HCT116 (cell line): Measurements from ENCODE around the gene CNTNAP2. TPM values are rescaled to one million over a fixed set of nuclear protein-coding genes. Genes with fewer than 3 reads are reported as not detected.

Source experiments
- ATAC-seq: fragments of 200-7000 bp; cut with Tn5 transposase; 2 replicates; pipeline ENCODE4 v1.9.1; 2020; ENCODE audit warnings: mild to moderate bottlenecking, moderate library complexity
- BruUV-seq: library from RNA; stranded (reverse); fragments of 400-500 nt; replicated peaks from 2 replicates; lab custom pipeline; 2021; lab: Mats Ljungman, UMichigan
- CTCF ChIA-PET: fragments of 300-600 bp; sonication (Branson Sonifier 250); formaldehyde crosslinking; loops from one replicate; lab custom pipeline; 2021; ENCODE audit warnings: antibody characterized with exemption; lab: Charles Lee
- POLR2A ChIA-PET: fragments of 300-600, 350-600 bp; sonication (Branson Sonifier 250); formaldehyde crosslinking; loops from one replicate; lab custom pipeline; 2021; ENCODE audit warnings: antibody characterized with exemption; lab: Charles Lee
- RAD21 ChIA-PET, 2 experiments: fragments of 300-600 bp; sonication (Branson Sonifier 250); formaldehyde crosslinking; loops; one replicate each; lab custom pipeline; 2023; ENCODE audit warnings: low total read pairs in 2 of 2; ENCODE audit not compliant: uncharacterized antibody in 2 of 2, unreplicated experiment in 2 of 2, low non-redundant PET in 1 of 2; lab: Charles Lee
- DNase-seq: peaks from one replicate; pipeline ENCODE4 v3.0.0-alpha.2; 2010; ENCODE audit warnings: low read depth, low spot score
- H2AFZ ChIP-seq: fragments of 200-600 bp; shearing (Covaris generic), sonication (generic); 2 replicates; pipeline ENCODE4 v1.6.1; 2017; ENCODE audit warnings: low read depth, mixed run types, mixed read lengths, antibody characterized with exemption, low read length; ENCODE audit not compliant: poor library complexity, severe bottlenecking
- H3K27ac ChIP-seq: 2 replicates; pipeline ENCODE4 v1.5.1; 2012; ENCODE audit warnings: low read depth, low read length
- H3K27me3 ChIP-seq: fragments of 200-600 bp; sonication (generic); 2 replicates; pipeline ENCODE4 v1.6.1; 2016; ENCODE audit warnings: mixed run types, low read length, mixed read lengths; ENCODE audit not compliant: insufficient read depth
- H3K36me3 ChIP-seq, 2 experiments: fragments of 200-500 bp in 1 of 2; fragments of 200-600 bp in 1 of 2; sonication (Bioruptor generic) in 1 of 2; sonication (generic) in 1 of 2; 2 replicates each; pipeline versions ENCODE4 v1.5.1 to v1.6.1; 2014 to 2016; ENCODE audit warnings: low read length in 2 of 2, inconsistent platforms in 1 of 2, mixed read lengths in 1 of 2, mixed run types in 1 of 2; ENCODE audit not compliant: insufficient read depth in 2 of 2, control insufficient read depth in 1 of 2
- H3K4me1 ChIP-seq, 2 experiments: fragments of 200-600 bp in 1 of 2; sonication (generic) in 1 of 2; 2 replicates each; pipeline versions ENCODE4 v1.5.1 to v1.6.1; 2012 to 2017; ENCODE audit warnings: low read length in 2 of 2, inconsistent platforms in 1 of 2, mild to moderate bottlenecking in 1 of 2, mixed read lengths in 1 of 2, mixed run types in 1 of 2, moderate library complexity in 1 of 2; ENCODE audit not compliant: insufficient read depth in 2 of 2, control insufficient read depth in 1 of 2
- H3K4me2 ChIP-seq: fragments of 200-600 bp; sonication (generic); 2 replicates; pipeline ENCODE4 v1.6.1; 2017; ENCODE audit warnings: mixed run types, low read length, mixed read lengths
- H3K4me3 ChIP-seq, 2 experiments: fragments of 200-600 bp in 1 of 2; sonication (generic) in 1 of 2; replicated peaks in 1 of 2; 2 replicates each; pipeline ENCODE4 v1.5.1; 2011 to 2016; ENCODE audit warnings: low read length in 2 of 2, control low read depth in 1 of 2, low read depth in 1 of 2, mild to moderate bottlenecking in 1 of 2, mixed read lengths in 1 of 2, mixed run types in 1 of 2
- H3K79me2 ChIP-seq: fragments of 200-600 bp; sonication (generic); 2 replicates; pipeline ENCODE4 v1.6.1; 2017; ENCODE audit warnings: mild to moderate bottlenecking, mixed run types, low read length, moderate library complexity, mixed read lengths; ENCODE audit not compliant: insufficient read depth
- H3K9ac ChIP-seq: fragments of 200-600 bp; sonication (generic); 2 replicates; pipeline ENCODE4 v1.6.1; 2016; ENCODE audit warnings: low read length, mixed read lengths
- H3K9me2 ChIP-seq: fragments of 200-600 bp; sonication (generic), shearing (Covaris generic); 2 replicates; pipeline ENCODE4 v1.6.1; 2017; ENCODE audit warnings: mixed run types, mild to moderate bottlenecking, moderate library complexity; ENCODE audit not compliant: insufficient read depth
- H3K9me3 ChIP-seq, 2 experiments: fragments of 200-500 bp in 1 of 2; fragments of 200-600 bp in 1 of 2; sonication (Bioruptor generic) in 1 of 2; sonication (generic) in 1 of 2; 2 replicates each; pipeline ENCODE4 v1.6.1; 2014 to 2017; ENCODE audit warnings: low read length in 2 of 2, mixed read lengths in 2 of 2, inconsistent platforms in 1 of 2, low read depth in 1 of 2, mild to moderate bottlenecking in 1 of 2, mixed run types in 1 of 2, moderate library complexity in 1 of 2; ENCODE audit not compliant: control insufficient read depth in 1 of 2, insufficient read depth in 1 of 2
- H4K20me1 ChIP-seq: fragments of 200-600 bp; sonication (generic), shearing (Covaris generic); 2 replicates; pipeline ENCODE4 v1.6.1; 2017; ENCODE audit warnings: mixed run types, mild to moderate bottlenecking, moderate library complexity; ENCODE audit not compliant: insufficient read depth
- CBX3 ChIP-seq: IDR thresholded peaks from 2 replicates; pipeline ENCODE4 v1.6.1; 2012; ENCODE audit warnings: low read depth
- CEBPB ChIP-seq: IDR thresholded peaks from 2 replicates; pipeline ENCODE4 v1.6.1; 2012; ENCODE audit warnings: low read depth
- EGR1 ChIP-seq: IDR thresholded peaks from 2 replicates; pipeline ENCODE4 v1.6.1; 2012; ENCODE audit warnings: low read depth
- ELF1 ChIP-seq: IDR thresholded peaks from 2 replicates; pipeline ENCODE4 v1.6.1; 2012; ENCODE audit warnings: low read depth, borderline replicate concordance
- EZH2phosphoT487 ChIP-seq: fragments of 200-600 bp; IDR thresholded peaks from 2 replicates; pipeline ENCODE4 v1.6.1; 2018; ENCODE audit warnings: antibody characterized with exemption, borderline replicate concordance
- POLR2A ChIP-seq: IDR thresholded peaks from 2 replicates; pipeline ENCODE4 v1.7.0; 2011; ENCODE audit warnings: borderline replicate concordance; ENCODE audit not compliant: insufficient read depth, insufficient read length; ENCODE audit errors: extremely low read depth
- SP1 ChIP-seq: IDR thresholded peaks from 2 replicates; pipeline ENCODE4 v1.6.1; 2012; ENCODE audit warnings: low read depth
- SRF ChIP-seq: IDR thresholded peaks from 2 replicates; pipeline ENCODE4 v1.6.1; 2012; ENCODE audit warnings: low read depth
- YY1 ChIP-seq: IDR thresholded peaks from 2 replicates; pipeline ENCODE4 v1.6.1; 2011; ENCODE audit warnings: low read length, low read depth, moderate library complexity, mild to moderate bottlenecking; ENCODE audit not compliant: insufficient replicate concordance; ENCODE audit errors: extremely low read depth
- intact Hi-C: fragments of 100-400 bp; cut with micrococcal nuclease; formaldehyde crosslinking; loops from 2 replicates; pipeline ENCODE4 v1.10.0; 2022
- total RNA-seq: library from RNA; stranded (reverse); gene quantifications from one replicate; pipeline ENCODE4 v1.2.1, GENCODE V29; 2021; ENCODE audit not compliant: unreplicated experiment

CNTNAP2 gene
- total RNA-seq, 1 experiment from 2014 or later = 0.37 TPM

DNA sequence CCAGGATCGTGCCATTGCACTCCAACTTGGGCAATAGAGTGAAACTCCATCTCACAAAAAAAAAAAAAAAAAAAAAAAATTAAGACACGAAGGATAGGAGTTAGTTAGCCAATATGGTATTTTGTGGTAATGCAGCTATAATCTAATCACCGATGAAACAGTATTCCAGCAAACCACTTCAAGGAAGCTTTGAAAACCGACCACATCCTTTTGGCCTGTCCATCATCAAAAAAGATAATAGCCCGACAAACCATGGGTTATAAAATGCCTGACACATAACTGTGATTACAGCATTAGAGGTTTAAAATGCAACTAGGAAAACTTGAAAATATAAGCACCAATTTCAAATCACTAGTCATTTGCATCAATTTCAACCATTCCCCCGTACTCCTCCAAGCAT lies 1745.3 kb downstream of the CNTNAP2 start:
- no peak overlapping the region for H3K4me3 ChIP-seq
- no peak for TF ChIP-seq EZH2phosphoT487
- TF ChIP-seq CBX3 = no peak
- no peak for TF ChIP-seq CEBPB
- TF ChIP-seq POLR2A = no peak
- no peak for TF ChIP-seq EGR1
- no peak for TF ChIP-seq ELF1
- no peak for TF ChIP-seq SP1
- TF ChIP-seq, all 23 proteins: peak for 0
- DNase-seq (no peak), ATAC-seq (no peak)
- Histone ChIP-seq H3K9me2 (no peaks in the 10 kb centered on the region), H3K79me2 (no peaks in the 10 kb centered on the region), H3K4me2 (no peak overlapping the region), H2AFZ (no peak overlapping the region), H4K20me1 (no peaks in the 10 kb centered on the region), H3K27me3 (no peaks in the 10 kb centered on the region), H3K9me3 (no peaks in the 10 kb centered on the region; a peak in 2 of 4 replicates), H3K9ac (no peak overlapping the region), H3K4me1 (no peaks in the 10 kb centered on the region), H3K27ac (no peak overlapping the region), H3K36me3 (no peaks in the 10 kb centered on the region)
- intact Hi-C loops = no loop called here
- BruUV-seq = no TSS peak
- ChIA-PET RAD21 (no interaction called here), POLR2A (no interaction called here), CTCF (no interaction called here)

- Histone ChIP-seq H3K9me2 (no peaks in the 10 kb centered on the region), H4K20me1 (no peaks in the 10 kb centered on the region), H3K36me3 (no peaks in the 10 kb centered on the region), H3K9me3 (peaks cover 7 to 14% of the 10 kb centered on the region in 2 experiments; a peak in 2 of 4 replicates), H2AFZ (no peak overlapping the region), H3K4me1 (no peaks in the 10 kb centered on the region), H3K27me3 (no peaks in the 10 kb centered on the region), H3K79me2 (no peaks in the 10 kb centered on the region), H3K4me2 (no peak overlapping the region), H3K27ac (no peak overlapping the region)
- no TSS peak for BruUV-seq
- CTCF ChIA-PET = no interaction called here
- POLR2A ChIA-PET = no interaction called here
- intact Hi-C loops = no loop called here
- RAD21 ChIA-PET = no interaction called here
- no peak for ATAC-seq
- TF ChIP-seq SRF (no peak), YY1 (no peak)
- TF ChIP-seq, all 23 proteins: peak for 0
- no peak for DNase-seq
- Histone ChIP-seq H3K9ac (no peak overlapping the region), H3K4me3 (no peak overlapping the region)
Observed at GRCh38 chr7:147869456-147869855, 1752.9 kb downstream of the CNTNAP2 start.
